ENCODE data around the gene CLCN2.

The CLCN2 gene

GRCh38 chr3:184314363-184314699 is 47.1 kb downstream of the CLCN2 start, which contains the start of gene EIF4G1:
TSS of gene EIF4G1 (plus strand) at chr3:184314606. CDS start at chr3:184315797, 1,191 bp downstream.
- Histone ChIP-seq H3K36me3 (ENCODE audit: control insufficient read depth, low read depth, low read length) (peaks cover 24% of the 10 kb centered on the region), H3K27ac (ENCODE audit: low read length) (no peak within 1 kb of the TSS), H3K4me3 (ENCODE audit: low read length) (peak within 1 kb of the TSS; percentile 92), H3K4me1 (ENCODE audit: control insufficient read depth, low read depth, low read length) (peaks cover 3% of the 10 kb centered on the region), H3K27me3 (ENCODE audit: control insufficient read depth, insufficient read depth, low read length) (no peaks in the 10 kb centered on the region), H3K9me3 (ENCODE audit: control insufficient read depth, low read depth, low read length) (no peaks in the 10 kb centered on the region), H3K9ac (ENCODE audit: low read length) (peak within 1 kb of the TSS; percentile 91)

GRCh38 chr3:184311633-184312032 is 49.8 kb downstream of the CLCN2 start:
- Histone ChIP-seq H3K9ac (ENCODE audit: low read length) (no peak overlapping the region), H3K36me3 (ENCODE audit: control insufficient read depth, low read depth, low read length) (peaks cover 28% of the 10 kb centered on the region), H3K4me1 (ENCODE audit: control insufficient read depth, low read depth, low read length) (peaks cover 3% of the 10 kb centered on the region), H3K27me3 (ENCODE audit: control insufficient read depth, insufficient read depth, low read length) (no peaks in the 10 kb centered on the region), H3K9me3 (ENCODE audit: control insufficient read depth, low read depth, low read length) (no peaks in the 10 kb centered on the region), H3K27ac (ENCODE audit: low read length) (no peak overlapping the region), H3K4me3 (ENCODE audit: low read length) (no peak overlapping the region)

GRCh38 chr3:184308744-184309143 is 52.7 kb downstream of the CLCN2 start:
- no peaks in the 10 kb centered on the region for H3K27me3 ChIP-seq (ENCODE audit: control insufficient read depth, insufficient read depth, low read length)
- peaks cover 54% of the 10 kb centered on the region for H3K36me3 ChIP-seq (ENCODE audit: control insufficient read depth, low read depth, low read length)
- no peak overlapping the region for H3K27ac ChIP-seq (ENCODE audit: low read length)
- H3K9ac ChIP-seq (ENCODE audit: low read length) = no peak overlapping the region
- no peak overlapping the region for H3K4me3 ChIP-seq (ENCODE audit: low read length)
- no peaks in the 10 kb centered on the region for H3K4me1 ChIP-seq (ENCODE audit: control insufficient read depth, low read depth, low read length)
- H3K9me3 ChIP-seq (ENCODE audit: control insufficient read depth, low read depth, low read length) = no peaks in the 10 kb centered on the region

GRCh38 chr3:184307915-184308314 is 53.5 kb downstream of the CLCN2 start:
- Histone ChIP-seq H3K4me3 (ENCODE audit: low read length) (no peak overlapping the region), H3K9me3 (ENCODE audit: control insufficient read depth, low read depth, low read length) (no peaks in the 10 kb centered on the region), H3K9ac (ENCODE audit: low read length) (no peak overlapping the region), H3K27ac (ENCODE audit: low read length) (no peak overlapping the region), H3K36me3 (ENCODE audit: control insufficient read depth, low read depth, low read length) (peaks cover 62% of the 10 kb centered on the region), H3K27me3 (ENCODE audit: control insufficient read depth, insufficient read depth, low read length) (no peaks in the 10 kb centered on the region), H3K4me1 (ENCODE audit: control insufficient read depth, low read depth, low read length) (no peaks in the 10 kb centered on the region)

GRCh38 chr3:184306341-184306972 is 54.9 kb downstream of the CLCN2 start:
- peaks cover 77% of the 10 kb centered on the region for H3K36me3 ChIP-seq (ENCODE audit: control insufficient read depth, low read depth, low read length)

GRCh38 chr3:184305577-184305976 is 55.8 kb downstream of the CLCN2 start:
- Histone ChIP-seq H3K27me3 (ENCODE audit: control insufficient read depth, insufficient read depth, low read length) (no peaks in the 10 kb centered on the region), H3K36me3 (ENCODE audit: control insufficient read depth, low read depth, low read length) (peaks cover 85% of the 10 kb centered on the region)

More at GRCh38 chr3:184306341-184306972, 54.9 kb downstream of the CLCN2 start:
- Histone ChIP-seq H3K27me3 (ENCODE audit: control insufficient read depth, insufficient read depth, low read length) (no peaks in the 10 kb centered on the region), H3K27ac (ENCODE audit: low read length) (no peak overlapping the region), H3K4me1 (ENCODE audit: control insufficient read depth, low read depth, low read length) (no peaks in the 10 kb centered on the region), H3K9ac (ENCODE audit: low read length) (no peak overlapping the region), H3K4me3 (ENCODE audit: low read length) (no peak overlapping the region), H3K9me3 (ENCODE audit: control insufficient read depth, low read depth, low read length) (no peaks in the 10 kb centered on the region)

GRCh38 chr3:184300378-184300720 is 61.1 kb downstream of the CLCN2 start:
- Histone ChIP-seq H3K36me3 (ENCODE audit: control insufficient read depth, low read depth, low read length) (peaks cover 51% of the 10 kb centered on the region), H3K9ac (ENCODE audit: low read length) (no peak overlapping the region), H3K4me1 (ENCODE audit: control insufficient read depth, low read depth, low read length) (peaks cover 7% of the 10 kb centered on the region), H3K27ac (ENCODE audit: low read length) (no peak overlapping the region), H3K27me3 (ENCODE audit: control insufficient read depth, insufficient read depth, low read length) (no peaks in the 10 kb centered on the region), H3K4me3 (ENCODE audit: low read length) (peak overlapping the region; percentile 94), H3K9me3 (ENCODE audit: control insufficient read depth, low read depth, low read length) (no peaks in the 10 kb centered on the region)

More at GRCh38 chr3:184305577-184305976, 55.8 kb downstream of the CLCN2 start:
- H3K4me1 ChIP-seq (ENCODE audit: control insufficient read depth, low read depth, low read length) = no peaks in the 10 kb centered on the region
- H3K27ac ChIP-seq (ENCODE audit: low read length) = no peak overlapping the region
- no peak overlapping the region for H3K9ac ChIP-seq (ENCODE audit: low read length)
- H3K4me3 ChIP-seq (ENCODE audit: low read length) = no peak overlapping the region
- no peaks in the 10 kb centered on the region for H3K9me3 ChIP-seq (ENCODE audit: control insufficient read depth, low read depth, low read length)

GRCh38 chr3:184299488-184300377 is 61.7 kb downstream of the CLCN2 start:
- Histone ChIP-seq H3K4me1 (ENCODE audit: control insufficient read depth, low read depth, low read length) (peaks cover 7% of the 10 kb centered on the region), H3K27ac (ENCODE audit: low read length) (peak overlapping the region; percentile 30), H3K9me3 (ENCODE audit: control insufficient read depth, low read depth, low read length) (no peaks in the 10 kb centered on the region), H3K27me3 (ENCODE audit: control insufficient read depth, insufficient read depth, low read length) (no peaks in the 10 kb centered on the region), H3K36me3 (ENCODE audit: control insufficient read depth, low read depth, low read length) (peaks cover 45% of the 10 kb centered on the region), H3K9ac (ENCODE audit: low read length) (peak overlapping the region; percentile 79), H3K4me3 (ENCODE audit: low read length) (peak overlapping the region; percentile 94)

- peaks cover 7% of the 10 kb centered on the region for H3K4me1 ChIP-seq (ENCODE audit: control insufficient read depth, low read depth, low read length)
- peak within 1 kb of the TSS; percentile 82 for H3K27ac ChIP-seq (ENCODE audit: low read length)
- peak within 1 kb of the TSS; percentile 79 for H3K9ac ChIP-seq (ENCODE audit: low read length)
- H3K4me3 ChIP-seq (ENCODE audit: low read length) = peak within 1 kb of the TSS; percentile 94
- no peaks in the 10 kb centered on the region for H3K9me3 ChIP-seq (ENCODE audit: control insufficient read depth, low read depth, low read length)
- H3K27me3 ChIP-seq (ENCODE audit: control insufficient read depth, insufficient read depth, low read length) = no peaks in the 10 kb centered on the region
- H3K36me3 ChIP-seq (ENCODE audit: control insufficient read depth, low read depth, low read length) = peaks cover 37% of the 10 kb centered on the region
Measured at GRCh38 chr3:184298759-184299487, 62.5 kb downstream of the CLCN2 start, which contains the start of gene PSMD2. TSS of gene PSMD2 (plus strand) at chr3:184299241. CDS start at chr3:184299267, 26 bp downstream.

- H3K4me3 ChIP-seq (ENCODE audit: low read length) = no peak overlapping the region
- no peaks in the 10 kb centered on the region for H3K9me3 ChIP-seq (ENCODE audit: control insufficient read depth, low read depth, low read length)
- no peaks in the 10 kb centered on the region for H3K27me3 ChIP-seq (ENCODE audit: control insufficient read depth, insufficient read depth, low read length)
- peaks cover 7% of the 10 kb centered on the region for H3K4me1 ChIP-seq (ENCODE audit: control insufficient read depth, low read depth, low read length)
- H3K9ac ChIP-seq (ENCODE audit: low read length) = no peak overlapping the region
- H3K36me3 ChIP-seq (ENCODE audit: control insufficient read depth, low read depth, low read length) = peaks cover 14% of the 10 kb centered on the region
- H3K27ac ChIP-seq (ENCODE audit: low read length) = no peak overlapping the region
Measured at GRCh38 chr3:184296616-184297015, 64.8 kb downstream of the CLCN2 start.

All from iPS-18a (cell line).